NOMO-1 treated with dmso at 0.1 percent for 144 hours (cell line): ENCODE data around the gene KLHDC7A.

ENCODE experiments used
- DNase-seq: peaks from one replicate; lab custom pipeline; 2025; ENCODE audit not compliant: unreplicated experiment; lab: John Stamatoyannopoulos, UW

KLHDC7A gene

GRCh38 chr1:18504609-18505008 is 23.9 kb downstream of the KLHDC7A start:
- no peak for DNase-seq

DNA sequence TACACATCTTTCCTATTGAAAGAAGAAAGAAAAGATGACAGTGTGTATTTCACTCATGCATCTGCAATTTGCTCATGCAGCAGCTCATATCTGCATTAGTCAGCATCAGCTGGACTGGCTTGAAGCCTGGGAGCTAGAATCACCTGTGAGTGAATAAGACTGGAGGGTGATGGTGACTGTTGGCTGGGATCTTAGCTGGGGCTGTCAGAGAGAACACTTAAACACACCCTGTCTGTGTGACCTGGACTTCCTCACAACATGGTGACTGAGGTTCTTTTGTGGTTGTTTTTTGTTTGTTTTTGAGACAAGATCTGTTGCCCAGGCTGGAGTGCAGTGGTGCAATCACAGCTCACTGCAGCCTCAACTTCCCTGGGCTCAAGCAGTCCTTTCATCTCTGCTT is 24.9 kb downstream of the KLHDC7A start:
- DNase-seq = no peak

GRCh38 chr1:18508084-18508483 is 27.4 kb downstream of the KLHDC7A start:
- no peak for DNase-seq

DNA sequence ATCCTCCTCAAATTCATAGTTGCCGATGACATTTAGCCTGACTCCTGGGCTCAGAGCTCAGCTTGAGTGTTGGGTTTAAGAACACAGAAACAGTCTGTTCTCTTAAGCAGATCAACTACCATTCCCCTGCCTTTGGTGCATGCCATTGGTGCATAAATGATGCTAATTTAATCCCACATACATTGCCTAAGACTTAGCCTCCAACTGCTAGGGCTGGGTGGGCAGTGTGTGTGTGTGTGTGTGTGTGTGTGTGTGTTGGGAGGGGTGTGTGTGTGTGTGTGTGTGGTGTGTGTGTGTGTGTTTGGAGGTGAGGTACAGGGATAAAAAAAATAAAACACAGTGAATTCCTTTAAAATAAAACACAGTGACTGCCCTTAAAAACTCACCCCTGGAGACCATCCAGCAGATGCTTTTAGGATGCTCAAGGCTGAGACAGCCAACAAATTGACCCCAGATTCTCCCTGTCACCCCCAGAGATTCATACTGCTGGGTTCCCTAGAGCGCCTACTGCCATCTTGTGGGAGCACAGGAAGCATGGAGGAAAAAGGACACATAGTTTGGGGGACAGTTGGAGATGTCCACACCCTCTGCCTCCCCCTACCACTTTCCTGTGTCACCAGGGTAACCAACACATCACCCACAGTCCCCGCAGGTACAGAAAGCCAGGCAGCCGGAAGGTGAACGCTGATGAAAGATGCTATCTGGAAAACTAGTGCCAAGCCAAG is 30.6 kb downstream of the KLHDC7A start:
- no peak for DNase-seq

DNA sequence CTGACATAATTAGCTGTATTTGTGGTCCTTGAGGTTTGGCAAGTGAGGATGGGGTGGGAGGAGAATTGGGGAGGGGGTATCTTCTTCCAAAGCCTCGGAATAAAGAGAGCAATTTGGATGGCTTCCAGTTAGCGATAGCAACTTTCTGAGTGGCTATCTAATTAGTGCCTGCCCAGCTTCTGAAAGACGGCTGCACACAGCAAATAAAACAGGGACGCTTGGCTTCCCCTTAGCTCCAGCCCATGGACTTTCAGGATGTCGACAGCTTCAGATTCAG is 31.1 kb downstream of the KLHDC7A start:
- no peak for DNase-seq

- no peak for DNase-seq
These were observed 32.2 kb downstream of the KLHDC7A start for GRCh38 chr1:18512883-18513282.

DNA sequence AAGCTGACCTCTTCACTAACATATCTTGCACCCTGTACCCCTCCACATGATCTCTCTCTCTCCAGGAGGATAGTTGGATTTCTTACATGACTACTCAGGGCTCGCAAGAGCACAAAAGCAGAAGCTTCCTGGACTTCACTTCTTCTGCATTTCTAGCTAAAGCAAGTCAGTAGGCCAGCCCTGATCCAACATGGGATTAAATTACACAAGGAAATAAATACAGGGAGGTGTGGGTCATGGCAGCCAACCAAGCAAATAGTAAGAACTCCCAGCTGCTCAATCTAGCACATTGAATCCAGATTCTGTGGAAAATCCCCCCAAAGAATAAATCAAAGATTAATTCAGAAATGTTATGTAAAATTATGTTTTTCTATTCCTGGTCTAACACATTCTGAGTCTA is 33.3 kb downstream of the KLHDC7A start:
- DNase-seq = no peak

- DNase-seq = no peak
These were observed 34.5 kb downstream of the KLHDC7A start for GRCh38 chr1:18515120-18515667.

GRCh38 chr1:18516473-18516872 is 35.7 kb downstream of the KLHDC7A start:
- DNase-seq = no peak

DNA sequence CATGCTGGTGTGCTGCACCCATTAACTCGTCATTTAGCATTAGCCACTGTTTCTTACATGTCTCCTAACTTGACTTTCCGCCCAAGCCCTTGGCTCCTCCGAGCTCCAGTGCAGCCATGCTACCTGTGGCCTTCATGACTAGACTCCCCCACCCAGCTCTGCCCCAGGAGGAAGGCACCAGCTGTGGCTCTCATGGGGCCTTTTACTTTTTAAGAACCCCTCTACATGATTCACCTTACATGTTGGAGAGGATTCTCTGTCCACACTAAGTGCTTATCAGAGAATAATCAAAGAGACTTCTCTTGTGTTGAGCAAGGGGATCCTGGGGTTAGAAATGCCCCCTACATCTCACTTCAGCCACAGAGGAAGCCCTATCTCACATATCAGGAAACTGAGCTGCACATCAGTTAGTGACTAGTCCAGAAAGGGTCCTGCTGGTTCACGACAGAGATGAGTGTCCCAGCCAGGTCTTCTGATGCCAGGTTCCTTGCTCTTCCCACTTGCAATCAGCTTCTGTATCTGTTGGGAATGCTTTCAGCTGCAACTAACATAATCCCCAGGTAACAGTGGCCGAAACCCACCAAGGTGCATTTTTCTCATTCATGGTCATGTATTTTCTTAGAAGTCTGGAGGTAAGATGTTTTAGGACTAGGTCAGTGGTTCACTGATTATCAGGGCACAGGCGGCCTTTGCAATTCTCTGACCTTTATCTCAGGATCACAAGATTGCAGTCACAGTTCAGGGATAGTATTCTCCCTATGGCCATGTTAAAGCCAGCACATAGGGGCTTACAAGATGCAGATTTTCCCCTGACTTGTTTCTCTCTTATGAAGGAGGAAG is 45.9 kb downstream of the KLHDC7A start:
- DNase-seq = no peak

DNA sequence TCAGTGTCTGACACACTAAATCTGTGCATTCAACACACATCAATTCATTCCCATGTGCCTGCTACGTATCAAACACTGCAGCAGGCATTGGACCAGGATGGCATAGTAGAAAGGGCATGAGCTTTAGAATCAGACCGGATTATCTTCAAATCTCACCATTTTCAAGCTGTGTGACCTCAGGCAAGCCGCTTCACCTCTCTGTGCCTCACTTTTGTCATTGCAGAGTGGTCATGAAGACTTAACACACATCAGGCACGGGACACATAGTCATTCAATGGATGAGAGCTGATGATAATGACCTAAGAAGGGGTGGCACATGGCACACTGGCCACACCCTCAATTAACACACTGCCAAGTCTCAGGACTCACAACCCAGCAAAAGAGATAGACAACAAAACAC is 46.8 kb downstream of the KLHDC7A start:
- DNase-seq = no peak

DNA sequence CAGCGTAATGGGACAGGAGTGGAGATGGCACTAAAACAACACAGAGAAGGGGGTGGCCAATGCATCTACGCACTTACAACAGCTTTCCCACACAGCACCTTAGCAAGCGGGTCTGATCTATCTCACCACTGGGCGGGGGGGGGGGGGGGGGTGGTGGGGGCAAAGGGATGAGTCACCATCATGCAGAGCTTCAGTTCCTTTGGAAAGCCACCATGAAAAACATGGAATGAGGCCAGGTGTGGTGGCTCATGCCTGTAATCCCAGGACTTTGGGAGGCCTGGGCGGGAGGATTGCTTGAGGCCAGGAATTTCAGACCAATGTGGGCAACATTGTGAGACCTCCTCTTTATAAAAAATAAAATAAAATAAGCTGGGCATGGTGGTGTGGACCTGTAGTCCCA is 47.2 kb downstream of the KLHDC7A start:
- no peak for DNase-seq

GRCh38 chr1:18528616-18529015 is 47.9 kb downstream of the KLHDC7A start:
- no peak for DNase-seq

DNA sequence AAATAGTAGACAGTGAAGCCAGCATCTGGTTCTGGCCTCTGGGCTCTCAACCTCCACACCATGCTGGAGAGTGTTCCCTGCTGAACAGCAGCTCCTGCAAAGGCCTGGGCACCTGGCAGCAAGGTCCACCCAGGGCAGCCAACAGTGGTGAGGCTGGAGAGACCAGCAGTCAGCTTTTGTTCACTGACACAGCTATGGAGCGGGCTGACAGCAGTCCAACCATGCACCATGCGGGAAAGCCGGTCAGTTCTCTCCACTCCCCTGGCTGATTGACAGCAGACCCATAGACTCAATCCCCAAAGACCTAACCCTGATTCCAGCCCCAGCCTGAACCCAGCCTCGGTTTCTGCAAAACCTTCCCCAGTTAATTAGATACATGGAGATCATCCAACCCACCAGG is 49.0 kb downstream of the KLHDC7A start:
- DNase-seq = no peak

- DNase-seq = no peak
These were observed 50.1 kb downstream of the KLHDC7A start for GRCh38 chr1:18530587-18531502.

DNA sequence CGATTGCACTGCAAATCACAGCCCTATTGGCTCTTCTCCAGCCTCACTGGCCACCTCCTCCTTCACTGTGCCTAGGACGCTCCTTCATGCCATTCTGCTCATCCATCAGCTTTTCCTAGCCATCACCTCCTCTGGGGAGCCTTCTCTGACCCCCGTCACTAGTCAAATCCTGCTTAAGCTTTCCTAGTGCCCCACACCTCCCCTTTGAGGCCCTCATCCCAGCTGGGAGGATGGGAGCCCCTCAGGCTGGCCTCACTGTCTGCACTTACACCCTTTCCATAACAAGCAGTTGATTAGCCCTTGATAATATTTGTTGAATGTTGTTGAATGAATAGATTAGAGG is 50.7 kb downstream of the KLHDC7A start:
- DNase-seq = no peak

- no peak for DNase-seq
These were observed 51.9 kb downstream of the KLHDC7A start for GRCh38 chr1:18532390-18533170.

- no peak for DNase-seq
These were observed 52.5 kb downstream of the KLHDC7A start for GRCh38 chr1:18533259-18533658.

DNA sequence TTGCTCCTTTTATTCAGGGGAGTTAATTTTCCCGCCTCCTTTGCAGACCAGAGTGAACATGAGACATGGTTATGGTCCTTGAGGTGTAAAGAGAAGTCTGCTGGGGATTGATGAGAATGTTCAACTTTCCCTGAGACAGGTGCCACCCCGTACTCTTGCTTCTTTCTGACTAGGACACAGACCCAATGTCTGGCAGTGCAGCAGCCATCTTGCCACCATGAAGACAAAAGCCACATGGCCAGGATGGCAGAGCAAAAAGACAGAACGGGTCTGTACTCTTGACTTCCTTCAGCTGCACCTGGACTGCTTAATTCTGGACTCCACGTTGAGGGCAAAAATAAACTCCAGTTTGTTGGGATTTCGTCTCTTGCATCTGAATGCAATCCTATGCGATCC is 54.1 kb downstream of the KLHDC7A start:
- no peak for DNase-seq
